ENCODE results near the gene ZBED2.
A peak's percentile ranks its signal among the peaks of the same experiment; 100 is the strongest.

ZBED2 gene

DNA sequence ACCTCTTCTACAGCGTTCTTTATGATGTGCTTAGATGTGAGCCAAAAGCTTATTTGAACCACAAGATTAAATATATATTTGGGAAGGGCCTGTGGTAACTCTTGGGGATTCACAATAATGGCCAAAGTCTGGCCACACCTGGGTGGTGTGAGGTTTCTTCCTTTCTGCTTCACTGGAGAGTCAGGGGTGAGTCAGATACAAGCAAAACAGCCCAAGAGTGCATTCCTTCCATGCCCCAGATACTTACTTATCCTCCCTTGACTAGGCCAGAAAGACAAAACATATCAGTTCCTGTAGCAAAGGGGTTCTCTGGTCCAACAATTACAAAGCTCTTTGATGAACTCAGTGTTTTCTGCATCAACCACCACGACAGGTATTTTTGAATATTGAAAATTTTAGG, 941 bp downstream of the ZBED2 start:
- peak overlapping the region; percentile 39 for H3K4me3 ChIP-seq (ENCODE audit: low read depth, low read length)
- no peak for TF ChIP-seq CTCF (IDR thresholded peaks at IDR 0.05; ENCODE audit: borderline replicate concordance, insufficient read depth, low read depth, low read length)

- peak overlapping the region; percentile 39 for H3K4me3 ChIP-seq (ENCODE audit: low read depth, low read length)
- TF ChIP-seq CTCF (IDR thresholded peaks at IDR 0.05; ENCODE audit: borderline replicate concordance, insufficient read depth, low read depth, low read length): no peak
Observed at GRCh38 chr3:111593666-111594065, 1.5 kb downstream of the ZBED2 start.

- H3K4me3 ChIP-seq (ENCODE audit: low read depth, low read length): peak overlapping the region; percentile 23
- no peak for TF ChIP-seq CTCF (IDR thresholded peaks at IDR 0.05; ENCODE audit: borderline replicate concordance, insufficient read depth, low read depth, low read length)
Observed at GRCh38 chr3:111592936-111593335, 2.2 kb downstream of the ZBED2 start.

DNA sequence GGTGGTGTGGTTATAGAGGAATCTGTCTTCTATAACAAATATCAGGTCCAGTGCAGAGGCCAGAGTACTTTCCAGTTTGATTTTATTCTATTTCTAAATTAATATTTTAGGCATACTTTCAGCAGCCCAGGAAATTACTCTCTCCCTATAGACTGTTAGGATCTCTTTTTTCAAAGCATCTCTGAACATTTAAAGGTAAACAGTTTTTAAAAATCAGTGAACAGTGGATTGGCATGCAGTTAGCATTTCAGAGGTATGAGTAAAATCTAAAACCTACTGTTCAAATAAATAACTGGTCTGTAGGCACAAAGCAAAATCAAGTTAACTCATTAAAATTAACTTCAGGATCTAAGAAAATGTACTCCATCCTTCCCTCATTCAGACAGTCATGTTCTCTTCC, 3.0 kb downstream of the ZBED2 start:
- H3K4me3 ChIP-seq (ENCODE audit: low read depth, low read length): no peak overlapping the region
- no peak for TF ChIP-seq CTCF (IDR thresholded peaks at IDR 0.05; ENCODE audit: borderline replicate concordance, insufficient read depth, low read depth, low read length)

GRCh38 chr3:111591555-111591954, 3.6 kb downstream of the ZBED2 start:
- H3K4me3 ChIP-seq (ENCODE audit: low read depth, low read length): no peak overlapping the region
- TF ChIP-seq CTCF (IDR thresholded peaks at IDR 0.05; ENCODE audit: borderline replicate concordance, insufficient read depth, low read depth, low read length): no peak

GRCh38 chr3:111590143-111590491, 5.0 kb downstream of the ZBED2 start:
- no peak for TF ChIP-seq CTCF (IDR thresholded peaks at IDR 0.05; ENCODE audit: borderline replicate concordance, insufficient read depth, low read depth, low read length)
- no peak overlapping the region for H3K4me3 ChIP-seq (ENCODE audit: low read depth, low read length)

- TF ChIP-seq CTCF (IDR thresholded peaks at IDR 0.05; ENCODE audit: borderline replicate concordance, insufficient read depth, low read depth, low read length): no peak
- H3K4me3 ChIP-seq (ENCODE audit: low read depth, low read length): no peak overlapping the region
Observed at GRCh38 chr3:111589303-111590142, 5.6 kb downstream of the ZBED2 start.
